ENCODE measurements around the gene RMRP. TPM values are rescaled to one million over a fixed set of nuclear protein-coding genes. Genes with fewer than 3 reads are reported as not detected.
"Not testable (repeated sequence)": the region's sequence is repeated elsewhere in the genome, so short reads cannot be mapped to it uniquely, and the experiment has no call there.

The RMRP gene
- polyA plus RNA-seq, 10 donors, result 7.1 TPM; not detected in 9

DNA sequence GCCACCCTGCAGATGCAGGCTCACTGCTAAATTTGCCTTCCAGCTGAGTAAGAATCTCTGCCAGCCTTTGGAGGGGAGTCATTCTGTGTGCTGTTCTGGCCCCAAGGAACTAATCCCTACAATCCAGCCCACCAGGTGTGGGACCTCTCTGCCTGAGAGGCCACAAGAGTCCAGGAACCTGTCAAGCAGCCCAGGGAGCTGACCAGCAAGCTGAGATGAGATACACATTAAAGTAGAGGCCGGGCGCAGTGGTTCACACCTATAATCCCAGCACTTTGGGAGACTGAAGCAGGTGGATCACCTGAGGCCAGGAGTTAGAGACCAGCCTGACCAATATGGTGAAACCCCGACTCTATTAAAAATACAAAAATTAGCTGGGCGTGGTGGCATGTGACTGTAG lies 45.8 kb downstream of the RMRP start:
- DNase-seq, result not testable (repeated sequence)

DNA sequence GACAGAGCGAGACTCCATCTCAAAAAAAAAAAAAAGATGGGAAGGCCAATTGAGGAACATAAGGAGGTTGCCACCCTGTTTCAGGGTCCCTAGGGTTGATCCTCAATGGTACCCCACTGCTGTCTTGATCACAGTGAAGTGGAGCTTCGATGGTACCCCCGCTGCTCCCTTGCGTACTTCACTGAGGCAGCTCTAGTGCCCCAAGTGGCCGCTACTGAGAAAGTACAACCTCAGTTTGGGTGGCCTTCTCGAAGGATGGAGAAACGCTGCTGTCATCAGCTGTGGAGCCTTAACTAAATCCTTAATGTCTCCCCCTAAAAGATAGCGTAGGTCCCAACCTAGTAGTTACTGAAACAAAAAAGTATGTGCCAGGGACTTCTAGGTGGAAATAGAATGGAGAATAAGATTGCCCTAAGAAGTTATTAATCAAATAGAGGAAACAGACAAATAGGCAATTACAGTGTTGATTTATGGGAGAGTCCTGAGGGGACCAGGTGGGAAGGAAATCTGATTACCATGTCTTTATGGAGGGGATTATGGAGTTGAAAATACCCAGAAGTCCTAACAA lies 46.5 kb downstream of the RMRP start:
- DNase-seq, result peak in 1 of 3 donors; percentile 49

DNA sequence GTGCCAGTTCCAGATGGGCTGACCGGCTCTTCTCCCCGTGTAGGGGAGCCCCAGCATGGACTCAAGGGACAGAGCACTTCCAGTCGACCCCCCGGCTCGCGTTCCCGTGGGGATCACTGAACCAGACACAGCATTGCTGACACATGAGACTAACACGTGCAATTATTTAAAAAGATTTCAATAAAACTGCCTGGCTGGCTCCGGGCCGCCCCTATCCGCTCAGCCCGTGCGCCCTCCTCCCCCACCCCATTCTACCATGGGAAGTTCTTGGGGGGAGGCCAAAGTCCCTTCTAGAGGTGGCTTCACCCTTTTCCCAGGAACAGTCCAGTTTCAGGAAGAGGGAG lies 48.0 kb downstream of the RMRP start:
- no peak for DNase-seq

DNA sequence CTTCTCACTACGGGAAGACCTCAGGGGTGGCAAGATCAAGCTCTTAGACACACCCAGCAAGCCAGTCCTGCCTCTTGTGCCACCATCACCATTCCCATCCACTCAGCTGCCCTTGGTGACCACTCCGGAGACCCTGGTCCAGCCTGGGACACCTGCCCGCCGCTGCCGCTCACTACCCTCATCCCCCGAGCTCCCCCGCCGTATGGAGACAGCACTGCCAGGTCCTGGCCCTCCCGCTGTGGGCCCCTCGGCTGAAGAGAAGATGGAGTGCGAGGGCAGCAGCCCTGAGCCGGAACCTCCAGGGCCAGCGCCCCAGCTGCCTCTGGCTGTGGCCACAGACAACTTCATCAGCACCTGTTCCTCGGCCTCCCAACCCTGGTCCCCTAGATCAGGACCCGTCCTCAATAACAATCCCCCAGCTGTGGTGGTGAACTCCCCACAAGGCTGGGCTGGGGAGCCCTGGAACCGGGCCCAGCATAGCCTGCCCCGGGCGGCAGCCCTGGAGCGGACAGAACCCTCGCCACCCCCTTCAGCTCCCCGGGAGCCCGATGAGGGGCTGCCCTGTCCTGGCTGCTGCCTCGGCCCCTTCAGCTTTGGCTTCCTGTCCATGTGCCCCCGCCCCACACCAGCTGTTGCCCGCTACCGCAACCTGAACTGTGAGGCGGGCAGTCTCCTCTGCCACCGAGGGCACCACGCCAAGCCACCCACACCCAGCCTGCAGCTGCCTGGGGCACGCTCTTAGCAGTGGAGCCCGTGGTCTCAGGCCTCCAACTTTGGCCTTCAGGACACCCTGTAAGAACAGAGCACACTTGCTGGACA lies 48.6 kb downstream of the RMRP start:
- DNase-seq, result peak; percentile 67 to 81 (median 71)

DNA sequence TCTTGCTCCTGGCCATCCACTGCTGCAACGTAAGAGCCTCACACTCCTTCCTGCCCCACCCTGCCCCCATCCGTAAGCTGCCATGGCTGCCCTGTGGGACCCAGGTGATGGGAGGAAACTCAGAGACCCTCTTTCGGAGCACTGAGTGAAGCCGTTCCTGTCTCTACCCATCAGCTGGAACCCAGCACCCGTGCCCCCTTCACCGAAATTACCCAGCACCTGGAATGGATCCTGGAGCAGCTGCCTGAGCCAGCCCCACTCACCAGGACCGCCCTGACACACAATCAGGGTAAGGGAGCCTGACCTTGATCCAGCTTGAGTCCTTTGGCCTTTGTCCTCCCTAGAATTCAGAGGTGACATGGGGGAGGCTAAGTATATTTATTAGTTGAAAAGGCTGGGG lies 49.6 kb downstream of the RMRP start:
- DNase-seq, result no peak

Other genes with a start within 250 kb of the RMRP start
- 10 to 100 TPM; 42.8 to 61.2 (median 54.5) TPM for gene RUSC2, start 167.9 kb downstream of the RMRP start, polyA plus RNA-seq (ENCODE audit: insufficient read length in 10 of 10)
- gene TESK1, start 52.8 kb downstream of the RMRP start, polyA plus RNA-seq (ENCODE audit: insufficient read length in 10 of 10), result 10 to 100 TPM; 30.3 to 41.7 (median 33.7) TPM
- 1 to 10 TPM; 1.1 to 3.1 (median 1.7) TPM for gene CD72, start 39.6 kb downstream of the RMRP start, polyA plus RNA-seq (ENCODE audit: insufficient read length in 10 of 10)
- 1 to 10 TPM in 1 of 10 donors, under 1 TPM in 5, not detected in 4; 0.15 to 2.5 (median 0.33) TPM for gene SIT1, start 7.1 kb downstream of the RMRP start, polyA plus RNA-seq (ENCODE audit: insufficient read length in 10 of 10)
- gene CCDC107, start 273 bp upstream of the RMRP start, polyA plus RNA-seq (ENCODE audit: insufficient read length in 10 of 10), result 10 to 100 TPM; 13.8 to 23.0 (median 17.6) TPM
- 1 to 10 TPM; 2.6 to 6.7 (median 5.2) TPM for gene ARHGEF39, start 7.2 kb upstream of the RMRP start, polyA plus RNA-seq (ENCODE audit: insufficient read length in 10 of 10)
- 1 to 10 TPM in 1 of 10 donors, under 1 TPM in 8, not detected in 1; 0.42 to 1.6 (median 0.82) TPM for gene CA9, start 15.9 kb upstream of the RMRP start, polyA plus RNA-seq (ENCODE audit: insufficient read length in 10 of 10)
- gene TPM2, start 31.9 kb upstream of the RMRP start, polyA plus RNA-seq (ENCODE audit: insufficient read length in 10 of 10), result 1,000 to 10,000 TPM; 4,673 to 8,611 (median 7,912) TPM
- 100 to 1,000 TPM in 6 of 10 donors, 10 to 100 TPM in 4; 96.0 to 136 (median 108) TPM for gene TLN1, start 74.2 kb upstream of the RMRP start, polyA plus RNA-seq (ENCODE audit: insufficient read length in 10 of 10)
- gene CREB3, start 74.6 kb upstream of the RMRP start, polyA plus RNA-seq (ENCODE audit: insufficient read length in 10 of 10), result 10 to 100 TPM; 20.9 to 29.3 (median 25.4) TPM
- gene GBA2, start 91.2 kb upstream of the RMRP start, polyA plus RNA-seq (ENCODE audit: insufficient read length in 10 of 10), result 10 to 100 TPM; 41.8 to 88.0 (median 62.3) TPM
- 10 to 100 TPM; 16.9 to 20.5 (median 19.3) TPM for gene RGP1, start 91.3 kb upstream of the RMRP start, polyA plus RNA-seq (ENCODE audit: insufficient read length in 10 of 10)
- gene MSMP, start 96.3 kb upstream of the RMRP start, polyA plus RNA-seq (ENCODE audit: insufficient read length in 10 of 10), result 1 to 10 TPM in 3 of 10 donors, not detected in 7; 1.3 to 1.6 (median 1.4) TPM
- gene NPR2, start 133.6 kb upstream of the RMRP start, polyA plus RNA-seq (ENCODE audit: insufficient read length in 10 of 10), result 10 to 100 TPM; 21.0 to 31.5 (median 25.8) TPM
- 1 to 10 TPM; 1.1 to 3.5 (median 1.8) TPM for gene SPAG8, start 154.2 kb upstream of the RMRP start, polyA plus RNA-seq (ENCODE audit: insufficient read length in 10 of 10)
- 10 to 100 TPM; 23.9 to 33.1 (median 30.3) TPM for gene HINT2, start 157.0 kb upstream of the RMRP start, polyA plus RNA-seq (ENCODE audit: insufficient read length in 10 of 10)
- gene FAM221B, start 170.7 kb upstream of the RMRP start, polyA plus RNA-seq (ENCODE audit: insufficient read length in 10 of 10), result under 1 TPM in 8 of 10 donors, not detected in 2; 0.08 to 0.52 (median 0.21) TPM
- gene TMEM8B, start 171.2 kb upstream of the RMRP start, polyA plus RNA-seq (ENCODE audit: insufficient read length in 10 of 10), result 10 to 100 TPM; 14.0 to 21.2 (median 18.4) TPM
- under 1 TPM in 1 of 10 donors, not detected in 9; 0.12 TPM for gene OR13J1, start 212.4 kb upstream of the RMRP start, polyA plus RNA-seq (ENCODE audit: insufficient read length in 10 of 10)
- 1 to 10 TPM in 8 of 10 donors, under 1 TPM in 2; 0.74 to 2.6 (median 1.7) TPM for gene HRCT1, start 248.2 kb upstream of the RMRP start, polyA plus RNA-seq (ENCODE audit: insufficient read length in 10 of 10)

All from muscle of back (tissue), 11 donors.